Motor neuron (in vitro differentiated cells): ENCODE data around the gene MTTP. TPM values are rescaled to one million over a fixed set of nuclear protein-coding genes. Genes with fewer than 3 reads are reported as not detected.
A peak's percentile ranks its signal among the peaks of the same experiment; 100 is the strongest.
"Not testable (repeated sequence)": the region's sequence is repeated elsewhere in the genome, so short reads cannot be mapped to it uniquely, and the experiment has no call there.

Experiments
- ATAC-seq, 8 experiments: fragments of 200-7000 bp; cut with Tn5 transposase; replicated peaks in 6 of 8; 2 replicates each; pipeline ENCODE4 v1.8.0; 2021; ENCODE audit warnings: mild to moderate bottlenecking in 8 of 8, moderate library complexity in 8 of 8
- H3K27ac ChIP-seq, 2 donors: fragments of 250-450 bp; sonication (Bioruptor Pico); 2 replicates each; pipeline ENCODE4 v1.9.0; 2021; ENCODE audit warnings: antibody characterized with exemption in 2 of 2, mild to moderate bottlenecking in 2 of 2, moderate library complexity in 1 of 2
- H3K4me1 ChIP-seq, 2 donors: fragments of 250-450 bp; sonication (Bioruptor Pico); replicated peaks in 1 of 2; 2 replicates each; pipeline ENCODE4 v1.6.1; 2021; ENCODE audit warnings: antibody characterized with exemption in 2 of 2, mild to moderate bottlenecking in 2 of 2, moderate library complexity in 1 of 2
- H3K4me3 ChIP-seq, 5 donors: fragments of 250-450 bp; sonication (Bioruptor Pico); 2 replicates each; pipeline ENCODE4 v1.9.0; 2021; ENCODE audit warnings: antibody characterized with exemption in 5 of 5, mild to moderate bottlenecking in 5 of 5, moderate library complexity in 4 of 5
- WGBS, 10 experiments: fragments of 450-650 bp; shearing (Covaris generic); methylation state at CpG; one replicate each; pipeline ENCODE4 v1.0.0; 2022; 5-methylcytosine and 5-hydroxymethylcytosine counted together
- in situ Hi-C, 9 experiments: fragments of 400-800 bp; cut with MboI; loops; one replicate each; pipeline ENCODE4 v1.15.0; 2021; ENCODE audit warnings: low sequenced_read_pairs in 9 of 9, low pct_unique_long_range_greater_than_20kb in 2 of 9; ENCODE audit not compliant: unreplicated experiment in 9 of 9
- total RNA-seq, 8 experiments: library from RNA; unstranded; fragments of 300-600 nt; gene quantifications; 2 replicates each; pipeline versions ENCODE4 v1.2.3 to v1.2.4, GENCODE V29; 2022

The MTTP gene
- 1 to 10 TPM in 5 of 8 experiments, under 1 TPM in 2, not detected in 1; 0.20 to 2.5 (median 1.7) TPM for total RNA-seq

DNA sequence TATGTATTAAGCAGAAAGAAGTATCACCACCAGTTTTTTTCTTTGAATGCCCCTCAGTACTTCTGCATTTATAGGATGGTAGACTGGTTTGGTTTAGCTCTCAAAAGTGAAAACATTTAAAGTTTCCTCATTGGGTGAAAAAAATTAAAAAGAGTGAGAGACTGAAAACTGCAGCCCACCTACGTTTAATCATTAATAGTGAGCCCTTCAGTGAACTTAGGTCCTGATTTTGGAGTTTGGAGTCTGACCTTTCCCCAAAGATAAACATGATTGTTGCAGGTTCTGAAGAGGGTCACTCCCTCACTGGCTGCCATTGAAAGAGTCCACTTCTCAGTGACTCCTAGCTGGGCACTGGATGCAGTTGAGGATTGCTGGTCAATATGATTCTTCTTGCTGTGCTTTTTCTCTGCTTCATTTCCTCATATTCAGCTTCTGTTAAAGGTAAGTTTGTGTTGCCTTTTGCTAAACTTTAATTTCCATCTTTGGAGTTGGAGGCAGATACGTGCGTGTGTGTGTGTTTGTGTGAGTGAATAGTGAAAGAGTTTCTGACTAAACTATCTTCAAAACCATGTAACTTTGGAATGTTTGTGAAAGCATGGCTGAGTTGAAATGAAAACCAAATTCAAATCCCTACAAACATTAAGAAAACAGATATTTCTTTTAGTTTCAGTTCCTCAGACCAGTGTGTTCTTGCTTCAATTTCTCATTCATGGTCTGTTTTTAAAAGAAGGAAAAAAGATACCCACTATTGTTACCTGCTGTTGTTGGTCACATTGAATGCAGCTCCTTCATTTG is at the start of gene MTTP:
Gene MTTP, plus strand, starts transcription at position 295 of the 795 bp plus-strand sequence. Its CDS starts 86 bp downstream, at position 381.
- peak within 1 kb of the TSS; percentile 40 to 66 for H3K27ac ChIP-seq
- no peak within 1 kb of the TSS for H3K4me3 ChIP-seq
- in situ Hi-C loops, result loop anchor here in 2 of 9 experiments (25.0 kb wide), 1 partner anchor 238 kb away; the partner anchor contains the start of gene DAPP1 (in 2 of the 2)
- 30 to 70% (median 54%) methylated on average over 2 to 3 of the region's 3 CpGs; no CpG with 5 or more reads in 2 of the 10 experiments for WGBS, 10 experiments
- H3K4me1 ChIP-seq, result peaks cover 8 to 12% of the 10 kb centered on the region in 2 donors
- ATAC-seq, result peak in 2 of 8 experiments; percentile 36 to 50

DNA sequence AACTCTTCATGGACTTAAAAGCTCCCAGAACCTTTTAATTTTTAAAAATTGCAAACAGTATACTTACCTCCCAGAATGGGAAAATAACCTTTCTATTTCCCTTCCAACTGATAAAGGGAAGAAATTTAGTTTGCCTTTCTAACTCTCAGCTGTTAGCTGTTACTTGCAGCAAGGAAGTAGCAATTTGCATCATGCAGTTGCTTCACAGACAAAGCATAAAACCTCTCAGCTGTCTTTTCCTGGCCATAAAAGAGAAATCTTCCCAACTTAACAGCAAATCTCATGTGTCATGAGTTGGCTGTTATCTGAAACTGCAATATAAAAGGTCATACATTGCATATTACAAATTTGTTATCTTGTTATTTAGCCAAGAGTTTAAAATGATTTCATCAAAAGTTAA is 45.4 kb upstream of the MTTP start:
- in situ Hi-C loops, result no loop called here
- H3K4me3 ChIP-seq, result no peak overlapping the region
- ATAC-seq, result peak in 3 of 8 experiments; percentile 35 to 48 (median 45)
- no peaks in the 10 kb centered on the region for H3K4me1 ChIP-seq
- peak overlapping the region in 1 of 2 donors; percentile 61 for H3K27ac ChIP-seq

DNA sequence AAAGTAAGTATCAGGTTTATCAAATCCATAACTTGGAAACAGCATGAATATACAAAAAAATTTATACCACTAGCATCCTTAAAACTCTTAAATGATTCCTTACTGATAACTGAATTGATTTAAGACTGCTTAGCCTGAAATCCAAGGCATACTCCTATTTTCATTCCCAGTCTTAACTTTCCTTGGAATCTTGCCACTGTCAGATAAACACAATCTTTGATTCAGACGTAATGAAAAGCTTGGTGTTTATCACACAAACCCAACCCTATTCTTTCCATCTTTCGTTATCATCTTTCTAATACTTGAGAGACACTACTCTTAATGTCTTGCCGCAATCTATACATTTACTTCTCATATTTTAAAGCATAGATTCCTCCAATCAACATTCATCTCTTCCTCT is 44.7 kb upstream of the MTTP start:
- H3K4me1 ChIP-seq, result no peaks in the 10 kb centered on the region
- in situ Hi-C loops, result no loop called here
- ATAC-seq, result no peak
- no peak overlapping the region for H3K27ac ChIP-seq
- 17 to 100% (median 80%) methylated on average over 2 to 3 of the region's 3 CpGs for WGBS, 10 experiments
- no peak overlapping the region for H3K4me3 ChIP-seq

DNA sequence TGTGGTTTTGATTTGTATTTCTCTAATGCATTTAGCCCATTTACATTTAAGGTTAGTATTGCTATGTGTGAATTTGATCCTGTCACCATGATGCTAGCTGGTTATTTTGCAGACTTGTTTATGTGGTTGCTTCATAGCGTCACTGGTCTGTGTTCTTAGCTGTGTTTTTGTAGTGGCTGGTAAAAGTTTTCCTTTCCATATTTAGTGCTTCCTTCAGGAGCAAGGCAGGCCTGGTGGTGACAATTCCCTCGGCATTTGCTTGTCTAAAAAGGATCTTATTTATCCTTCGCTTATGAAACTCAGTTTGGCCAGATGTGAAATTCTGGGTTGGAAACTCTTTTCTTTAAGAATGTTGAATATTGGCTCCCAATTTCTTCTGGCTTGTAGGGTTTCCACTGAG is 39.9 kb upstream of the MTTP start:
- H3K27ac ChIP-seq, ATAC-seq, H3K4me3 ChIP-seq, in situ Hi-C loops: not testable (repeated sequence)
- 0 to 100% (median 85%) methylated on average over 1 to 3 of the region's 3 CpGs; no CpG with 5 or more reads in 2 of the 10 experiments for WGBS, 10 experiments
- H3K4me1 ChIP-seq, result peaks cover 0 to 11% of the 10 kb centered on the region in 2 donors

DNA sequence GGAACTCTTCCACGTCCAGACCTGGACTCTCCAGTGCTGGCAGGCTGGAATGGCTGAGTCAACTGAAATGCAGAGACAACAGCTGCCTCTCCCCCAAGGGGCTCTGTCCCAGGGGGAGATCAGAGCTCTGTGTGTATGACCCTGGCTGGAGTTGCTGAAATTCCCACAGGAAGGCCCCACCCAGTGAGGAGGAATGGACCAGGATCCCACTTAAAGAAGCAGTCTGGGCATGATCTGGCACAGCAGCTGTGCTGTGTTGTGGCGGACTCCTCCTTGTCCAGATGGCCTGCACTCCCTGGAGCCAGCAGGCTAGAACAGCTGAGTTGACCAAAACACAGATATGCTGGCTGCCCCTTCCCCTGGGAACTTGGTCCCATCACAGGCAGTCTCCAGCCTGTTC is 38.4 kb upstream of the MTTP start:
- H3K4me3 ChIP-seq, result no peak overlapping the region
- peak overlapping the region in 1 of 2 donors; percentile 8 for H3K27ac ChIP-seq
- in situ Hi-C loops, result no loop called here
- peaks cover 0 to 11% of the 10 kb centered on the region in 2 donors for H3K4me1 ChIP-seq
- WGBS, 10 experiments, result 0 to 100% (median 80%) methylated on average over 1 of the region's 2 CpGs; no CpG with 5 or more reads in 7 of the 10 experiments
- peak; percentile 18 to 96 (median 62) for ATAC-seq

DNA sequence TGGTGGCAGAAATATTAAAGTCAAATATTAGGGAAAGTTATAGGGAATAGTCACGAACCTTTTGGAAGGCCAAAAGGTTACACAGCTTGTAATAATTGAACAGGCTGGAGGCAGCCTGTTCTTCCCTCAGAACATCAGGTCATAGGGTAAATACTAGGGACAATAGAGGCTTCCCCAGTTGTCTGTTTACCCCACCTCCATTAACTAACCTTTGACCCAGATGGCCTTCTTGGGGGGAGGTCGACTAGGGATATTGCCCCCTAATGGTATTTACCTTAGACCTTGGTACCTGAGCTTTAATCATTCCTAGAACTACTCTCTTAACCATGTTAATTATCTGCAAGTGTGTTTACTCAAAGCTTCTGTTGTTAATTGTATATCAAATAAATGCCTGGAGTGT is 37.8 kb upstream of the MTTP start:
- in situ Hi-C loops, result no loop called here

DNA sequence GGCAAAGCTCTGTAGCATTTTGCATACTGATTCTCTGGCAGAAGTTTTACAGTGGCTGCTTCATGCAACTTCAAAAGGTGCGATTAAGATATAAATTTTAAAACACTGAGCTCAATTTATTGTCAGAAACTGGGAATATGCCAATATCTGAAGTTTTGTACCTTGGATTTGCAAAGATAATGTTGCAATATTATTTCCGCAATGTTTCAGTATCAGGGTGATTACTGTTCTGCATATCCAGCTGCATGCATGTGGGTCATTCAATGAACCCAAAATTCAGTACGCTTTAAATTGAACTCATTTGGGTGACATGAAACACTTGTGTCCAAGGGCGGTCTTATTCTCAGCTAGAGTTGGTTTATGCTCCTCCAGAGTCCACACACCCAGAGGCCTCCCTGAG is 37.0 kb upstream of the MTTP start:
- 43 to 100% (median 76%) methylated on average over 1 to 4 of the region's 4 CpGs; no CpG with 5 or more reads in 1 of the 10 experiments for WGBS, 10 experiments
- in situ Hi-C loops, result no loop called here

More for the DNA sequence above, 37.8 kb upstream of the MTTP start:
- 0 to 72% (median 25%) methylated on average over 1 to 2 of the region's 2 CpGs; no CpG with 5 or more reads in 3 of the 10 experiments for whole genome bisulfite sequencing, 10 experiments
- no peak overlapping the region for H3K4me3 ChIP-seq
- H3K4me1 ChIP-seq, result peaks cover 0 to 11% of the 10 kb centered on the region in 2 donors
- H3K27ac ChIP-seq, result no peak overlapping the region
- ATAC-seq, result no peak

DNA sequence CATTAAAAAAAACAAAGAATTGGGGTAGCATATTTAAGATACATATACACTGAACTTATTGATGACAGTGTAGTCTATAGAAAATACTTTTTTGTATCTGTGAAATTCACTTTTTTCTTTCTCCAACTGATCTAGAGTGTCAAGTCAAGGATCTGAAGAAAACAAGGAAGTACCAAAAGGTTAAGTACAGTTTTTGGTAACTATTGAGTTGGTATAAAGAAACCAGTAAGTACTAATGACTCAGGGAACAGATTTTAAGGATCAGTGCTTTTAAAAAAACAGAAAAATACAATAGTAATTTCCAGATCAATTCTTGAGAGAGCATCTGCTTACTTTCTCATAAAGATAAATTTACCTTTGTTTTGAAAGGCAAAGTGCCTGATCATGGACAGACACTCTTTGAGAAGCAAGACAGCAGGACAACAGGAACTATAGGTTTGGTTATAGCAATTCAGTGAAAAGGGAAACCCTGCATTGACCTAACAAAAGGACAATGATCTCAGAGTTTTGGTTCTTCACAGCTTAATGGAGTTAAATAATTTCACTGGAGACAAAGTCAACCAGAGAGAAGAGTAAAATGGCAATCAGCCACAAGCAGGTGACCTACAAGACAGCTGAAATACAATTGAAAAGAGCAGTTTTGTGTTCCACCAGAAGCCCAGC is 34.2 kb upstream of the MTTP start:
- ATAC-seq, result no peak
- Histone ChIP-seq H3K4me3 (no peak overlapping the region), H3K4me1 (peaks cover 0 to 11% of the 10 kb centered on the region in 2 donors), H3K27ac (no peak overlapping the region)
- in situ Hi-C loops, result no loop called here

More for the DNA sequence above, 37.0 kb upstream of the MTTP start:
- Histone ChIP-seq H3K27ac (no peak overlapping the region), H3K4me1 (peaks cover 0 to 11% of the 10 kb centered on the region in 2 donors), H3K4me3 (no peak overlapping the region)
- ATAC-seq, result no peak

DNA sequence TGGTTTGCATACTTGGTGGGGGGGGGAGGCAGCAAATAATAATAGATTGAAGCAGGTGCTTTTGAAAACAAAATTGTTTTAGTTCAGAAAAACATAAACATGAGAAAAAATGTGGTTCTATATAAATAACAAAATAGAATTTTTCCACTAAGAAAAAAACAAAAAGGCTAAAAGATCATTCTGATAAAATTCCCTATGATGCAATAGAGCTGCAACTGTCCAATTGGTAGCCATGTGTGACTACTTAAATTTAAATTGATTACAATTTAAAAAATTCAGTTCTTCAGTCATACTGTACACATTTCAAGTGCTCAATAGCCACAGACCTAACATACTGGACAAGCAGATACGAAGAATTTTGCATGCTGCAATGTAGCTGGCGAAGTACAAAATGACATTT is 21.8 kb upstream of the MTTP start:
- 80 to 100% (median 96%) methylated on average over 2 of the region's 2 CpGs for WGBS, 10 experiments
- H3K4me1 ChIP-seq, result peaks cover 5 to 9% of the 10 kb centered on the region in 2 donors
- H3K27ac ChIP-seq, result no peak overlapping the region
- H3K4me3 ChIP-seq, result no peak overlapping the region
- ATAC-seq, result no peak
- in situ Hi-C loops, result loop anchor here in 2 of 9 experiments (25.0 kb wide), 1 partner anchor 259 kb away; the partner anchor contains the start of gene DAPP1 (in 2 of the 2)

DNA sequence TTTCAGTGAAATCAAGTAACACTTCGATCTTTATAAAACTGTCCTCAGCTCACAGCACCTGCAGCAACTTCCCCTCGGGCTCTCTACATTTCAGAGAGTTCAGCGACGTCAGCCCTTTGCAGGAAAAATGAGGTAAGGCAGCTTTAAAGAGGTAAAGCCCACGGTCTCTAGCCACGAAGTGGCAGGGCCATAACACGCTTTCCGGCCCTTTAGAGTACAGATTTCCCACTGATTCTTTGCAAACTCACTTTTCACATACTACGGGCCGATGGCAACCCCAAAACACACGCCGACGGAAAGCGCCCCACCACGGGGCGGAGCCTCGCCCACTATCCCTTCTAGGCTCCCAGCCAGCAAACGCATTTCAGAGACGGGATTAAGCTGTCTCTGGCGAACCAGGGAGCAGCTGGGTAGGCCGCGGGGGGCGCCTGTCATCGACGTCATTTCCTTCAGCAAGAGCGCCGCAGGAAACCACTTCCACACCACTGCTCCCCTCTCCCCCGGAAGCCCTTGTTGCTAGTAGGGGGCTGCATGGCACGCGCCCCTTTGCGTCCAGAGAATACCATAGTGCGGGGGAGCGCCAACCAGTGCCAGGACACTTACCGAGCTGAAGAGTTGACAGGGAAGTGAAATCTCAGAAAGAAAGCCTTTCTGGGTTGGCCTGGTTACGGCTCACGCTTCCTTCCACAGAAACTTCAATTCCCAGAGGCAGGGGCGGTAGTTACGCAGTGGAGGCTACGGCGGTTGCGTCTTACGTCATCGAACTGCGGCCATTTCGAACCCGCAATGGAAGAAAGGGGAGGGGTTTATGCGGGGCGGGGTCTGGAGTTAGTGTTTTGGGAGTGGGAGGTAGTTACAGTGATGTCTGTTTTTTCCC is 11.1 kb upstream of the MTTP start, which contains the start of gene TRMT10A:
Gene TRMT10A, minus strand, starts transcription at position 730 of the 877 bp plus-strand sequence. CDS start 4,701 bp downstream, outside the sequence.
- H3K4me1 ChIP-seq, result peaks cover 5 to 9% of the 10 kb centered on the region in 2 donors
- ATAC-seq, result peak; percentile 95 to 98 (median 97)

DNA sequence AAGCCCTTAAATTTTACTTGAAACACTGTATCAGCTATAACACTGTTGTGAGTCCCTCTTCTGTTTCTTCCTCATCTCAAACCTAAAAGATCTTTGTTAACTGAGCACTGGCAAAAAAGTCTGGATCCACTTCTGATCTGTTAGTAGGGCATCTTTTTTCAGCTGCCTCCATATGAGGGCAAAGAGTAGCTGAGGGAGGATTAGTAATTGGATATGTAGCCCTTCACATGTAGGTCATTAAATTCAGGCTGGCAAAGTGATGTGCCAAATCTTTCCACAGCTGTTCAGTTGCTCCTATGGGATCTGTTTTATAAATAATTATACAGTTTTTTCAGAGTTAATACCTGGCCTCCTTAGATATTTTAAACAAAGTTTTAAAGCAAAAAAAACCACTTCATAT is 9.7 kb upstream of the MTTP start:
- Histone ChIP-seq H3K4me3 (no peak overlapping the region), H3K4me1 (peaks cover 5 to 9% of the 10 kb centered on the region in 2 donors), H3K27ac (no peak overlapping the region)
- ATAC-seq, result no peak
- in situ Hi-C loops, result loop anchor here in 3 of 9 experiments (5.0 to 25.0 kb wide), 2 partner anchors 242 to 247 kb away; partner anchors contain the start of gene DAPP1 (in 2 of the 3)

More for the DNA sequence above, 11.1 kb upstream of the MTTP start, which contains the start of gene TRMT10A:
- peak within 1 kb of the TSS; percentile 71 to 93 (median 78) for H3K4me3 ChIP-seq
- WGBS, 10 experiments, result 0 to 1% (median 0%) methylated on average over 1 to 24 of the region's 48 CpGs; no CpG with 5 or more reads in 1 of the 10 experiments
- peak within 1 kb of the TSS; percentile 94 to 96 for H3K27ac ChIP-seq
- in situ Hi-C loops, result loop anchor here in 3 of 9 experiments (5.0 to 25.0 kb wide), 2 partner anchors 244 to 249 kb away; partner anchors contain the start of gene DAPP1 (in 2 of the 3)

DNA sequence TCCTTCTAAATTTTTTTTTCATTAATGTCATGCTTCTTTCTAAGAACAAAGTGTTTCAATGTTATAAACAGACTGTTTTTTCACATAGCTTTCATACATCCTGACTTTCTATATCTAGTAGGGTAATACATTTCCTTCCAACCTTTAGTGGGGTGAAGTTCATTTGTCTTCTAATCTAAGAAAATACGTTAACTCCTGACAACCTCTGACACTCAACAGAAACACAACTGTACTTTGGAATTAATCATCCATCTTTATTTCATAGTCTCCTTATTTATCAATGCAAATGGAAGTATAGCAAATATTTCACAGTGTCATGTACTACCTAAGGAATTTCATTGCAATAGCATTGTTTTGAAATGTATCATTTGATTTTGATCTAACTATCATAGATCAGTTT is 2.7 kb upstream of the MTTP start:
- whole genome bisulfite sequencing, 10 experiments, result 30 to 100% (median 67%) methylated on average over 1 of the region's 1 CpG; no CpG with 5 or more reads in 1 of the 10 experiments
- Histone ChIP-seq H3K4me1 (peaks cover 8 to 12% of the 10 kb centered on the region in 2 donors), H3K27ac (no peak overlapping the region), H3K4me3 (no peak overlapping the region)
- in situ Hi-C loops, result loop anchor here in 2 of 9 experiments (25.0 kb wide), 1 partner anchor 240 kb away; the partner anchor contains the start of gene DAPP1 (in 2 of the 2)
- ATAC-seq, result no peak
